DMS 273 (cell line): ENCODE results near the gene FGF8.
"Not testable (repeated sequence)": the region's sequence is repeated elsewhere in the genome, so short reads cannot be mapped to it uniquely, and the experiment has no call there.

Experiments used
- DNase-seq: peaks from one replicate; lab custom pipeline; 2025; ENCODE audit not compliant: unreplicated experiment; lab: John Stamatoyannopoulos, UW

FGF8 gene

GRCh38 chr10:101775273-101776160 is at the start of gene FGF8:
TSS of gene FGF8 (minus strand) at chr10:101776114. CDS start at chr10:101775900, 214 bp downstream.
- DNase-seq, result peak; percentile 25

- no peak for DNase-seq
These were observed 48.8 kb upstream of the FGF8 start for GRCh38 chr10:101824736-101825135.

DNA sequence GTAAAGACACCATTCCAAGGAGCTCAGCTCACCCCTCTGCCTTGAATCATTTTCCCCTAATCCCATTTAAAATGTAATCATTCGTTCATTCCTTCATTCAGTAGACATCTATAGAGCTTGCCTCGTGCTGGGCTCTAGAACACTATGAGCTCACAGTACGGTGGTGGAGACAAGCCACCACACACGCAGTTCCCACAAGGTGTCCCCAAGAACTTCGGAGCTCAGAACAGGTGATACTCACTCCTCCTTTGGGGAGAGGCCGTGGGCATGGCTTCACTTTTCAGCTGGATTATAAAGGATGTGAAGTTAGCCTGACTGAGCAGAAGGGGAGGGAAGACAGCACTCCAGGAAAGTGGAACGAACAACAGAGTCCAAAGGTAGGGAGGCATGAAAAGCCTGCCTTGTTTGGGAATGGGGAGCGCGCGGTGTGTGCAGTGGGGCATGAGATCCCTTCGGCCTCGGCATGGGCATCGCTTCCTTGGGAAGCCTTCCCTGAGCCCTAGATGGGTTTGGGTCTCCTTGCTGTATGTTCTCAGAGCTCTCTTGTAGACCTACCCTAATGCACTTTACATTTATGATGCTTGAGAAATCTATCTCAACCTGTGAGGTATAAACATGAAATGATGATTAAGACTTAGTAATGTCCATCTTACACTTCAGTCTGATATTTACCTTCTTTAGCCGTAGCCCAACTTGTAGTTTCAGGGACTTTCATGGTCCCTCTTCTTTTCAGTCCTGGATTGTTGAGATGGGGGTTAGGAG is 43.1 kb upstream of the FGF8 start:
- peak; percentile 78 for DNase-seq

DNA sequence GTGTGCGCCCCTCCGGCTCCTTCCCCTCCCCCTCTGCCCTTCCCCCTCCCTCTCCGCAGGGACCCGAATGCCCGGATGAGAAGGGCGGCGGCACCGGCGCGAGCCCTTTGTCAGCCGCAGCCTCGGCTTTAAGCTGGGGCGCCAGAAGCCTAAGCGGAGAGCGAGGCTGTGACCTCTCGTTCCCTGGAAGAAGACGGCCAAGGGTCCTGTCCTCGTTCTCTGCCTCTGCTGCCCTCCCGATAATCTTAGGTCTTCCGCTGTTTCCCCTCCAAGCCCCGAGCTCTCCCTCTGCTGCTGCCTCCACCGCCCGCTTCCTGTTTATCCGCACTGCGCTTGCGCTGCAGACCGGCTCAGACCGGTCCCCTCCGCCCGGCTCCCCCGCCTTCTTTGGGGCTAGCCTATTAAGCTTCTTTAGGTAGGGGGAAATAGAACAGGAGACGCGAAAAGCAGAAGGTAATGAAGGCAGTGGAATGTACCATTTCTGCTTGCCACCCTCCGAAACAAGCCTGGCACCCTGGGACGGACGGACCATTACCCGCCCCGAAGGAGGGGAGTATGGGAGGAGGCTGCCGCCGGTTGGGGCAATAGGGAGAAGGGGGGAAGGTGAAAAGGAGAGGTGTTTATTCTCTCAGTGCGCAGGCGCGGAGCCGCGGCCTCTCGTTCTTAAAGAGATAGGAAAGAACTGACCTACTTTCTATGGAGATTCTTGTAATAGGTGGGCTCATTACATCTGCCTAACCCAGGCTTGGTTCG is 42.4 kb upstream of the FGF8 start, which contains the start of gene OGA:
Gene OGA, minus strand, starts transcription at position 326 of the 753 bp plus-strand sequence. CDS start 422 bp downstream, outside the sequence.
- peak; percentile 99 for DNase-seq

DNA sequence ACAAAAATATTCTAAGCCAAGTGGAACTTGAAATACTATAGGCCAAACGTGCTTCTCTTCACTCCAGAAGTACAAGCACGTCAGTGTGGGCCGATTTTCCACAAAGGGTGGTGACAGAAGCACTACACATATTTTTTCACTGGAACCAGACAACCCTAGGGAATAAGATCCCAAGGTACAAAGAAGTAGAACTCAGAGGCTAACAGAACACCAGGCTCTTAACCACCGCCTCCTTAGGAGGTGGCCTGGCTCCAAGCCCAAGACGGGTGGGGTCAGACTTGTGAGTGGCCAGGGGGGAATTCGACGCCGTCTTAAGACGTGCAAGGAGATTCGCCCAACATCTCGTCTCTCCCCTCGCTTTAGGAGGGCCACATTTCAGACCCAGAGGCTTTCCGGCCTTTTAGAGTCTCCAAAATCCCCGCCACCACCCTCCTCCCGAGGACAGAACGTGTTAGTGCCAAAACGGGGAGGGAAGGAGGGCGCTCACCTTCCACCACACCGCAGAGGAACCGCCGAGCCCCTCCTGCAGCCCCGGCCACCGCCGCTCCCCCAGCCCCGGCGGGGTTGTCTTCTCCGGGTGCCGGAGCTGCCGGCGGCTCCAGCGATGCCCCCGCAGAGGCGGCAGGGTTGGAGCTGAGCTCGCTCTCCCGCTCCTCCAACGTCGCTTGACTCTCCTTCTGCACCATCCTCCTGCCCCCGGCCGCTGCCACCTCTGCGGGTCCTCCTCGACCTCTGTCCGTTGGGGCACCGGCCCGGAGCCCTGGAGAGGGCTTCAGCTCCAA is 41.6 kb upstream of the FGF8 start:
- peak; percentile 71 for DNase-seq

GRCh38 chr10:101816913-101817336 is 41.0 kb upstream of the FGF8 start:
- no peak for DNase-seq

GRCh38 chr10:101816376-101816775 is 40.5 kb upstream of the FGF8 start:
- DNase-seq, result no peak

- DNase-seq, result no peak
These were observed 38.7 kb upstream of the FGF8 start for GRCh38 chr10:101814466-101815071.

- peak; percentile 66 for DNase-seq
These were observed 36.7 kb upstream of the FGF8 start for GRCh38 chr10:101812606-101813005.

- no peak for DNase-seq
These were observed 31.2 kb upstream of the FGF8 start for GRCh38 chr10:101807158-101807557.

DNA sequence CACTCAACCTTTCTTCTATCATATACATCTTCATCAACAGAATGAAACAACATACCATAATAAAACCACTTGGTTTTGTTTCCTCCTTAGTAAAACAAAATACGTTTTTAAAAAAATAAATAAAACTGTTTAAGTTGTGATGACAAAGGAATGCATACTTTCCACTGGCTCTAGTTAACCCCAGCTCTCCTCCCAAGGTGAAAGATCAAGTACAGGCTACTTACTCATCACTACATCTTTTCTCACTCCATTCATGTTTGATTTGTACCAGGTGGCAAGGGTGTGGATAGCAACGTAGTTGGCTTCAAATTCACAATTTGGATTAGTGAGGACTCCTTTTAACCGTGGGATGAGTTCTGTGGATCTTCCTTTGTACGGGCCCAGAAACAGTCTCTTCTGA is 27.6 kb upstream of the FGF8 start:
- DNase-seq, result no peak

DNA sequence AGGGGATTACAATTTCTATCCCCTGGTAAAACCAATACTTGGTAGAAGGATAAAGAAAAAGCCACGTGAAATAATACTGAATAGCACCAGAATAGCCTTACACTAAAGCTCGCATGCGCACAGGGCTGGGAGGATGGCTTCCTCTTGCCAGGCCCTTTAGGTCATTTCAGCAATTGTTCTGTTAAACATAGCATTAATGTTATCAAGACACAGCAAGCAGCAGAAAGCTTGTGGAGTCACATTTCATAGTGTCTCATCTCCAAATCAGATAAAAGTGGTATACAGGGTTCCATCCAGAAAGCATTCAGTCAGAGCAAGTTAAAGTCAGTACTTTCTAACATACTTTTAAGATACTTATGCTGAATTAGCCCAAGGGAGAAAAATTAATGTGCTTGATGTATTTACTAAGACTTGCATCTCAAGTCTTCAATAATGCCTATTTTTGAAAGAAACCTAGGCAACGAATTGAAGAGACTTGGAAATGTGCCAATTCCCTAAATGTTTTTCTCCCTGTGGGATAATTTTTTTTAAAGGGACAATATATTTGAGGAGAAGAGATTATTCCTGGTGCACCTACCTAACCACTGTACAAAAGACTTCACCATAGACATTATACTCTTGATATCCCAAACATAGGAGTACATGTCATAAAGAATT is 21.6 kb upstream of the FGF8 start:
- no peak for DNase-seq

DNA sequence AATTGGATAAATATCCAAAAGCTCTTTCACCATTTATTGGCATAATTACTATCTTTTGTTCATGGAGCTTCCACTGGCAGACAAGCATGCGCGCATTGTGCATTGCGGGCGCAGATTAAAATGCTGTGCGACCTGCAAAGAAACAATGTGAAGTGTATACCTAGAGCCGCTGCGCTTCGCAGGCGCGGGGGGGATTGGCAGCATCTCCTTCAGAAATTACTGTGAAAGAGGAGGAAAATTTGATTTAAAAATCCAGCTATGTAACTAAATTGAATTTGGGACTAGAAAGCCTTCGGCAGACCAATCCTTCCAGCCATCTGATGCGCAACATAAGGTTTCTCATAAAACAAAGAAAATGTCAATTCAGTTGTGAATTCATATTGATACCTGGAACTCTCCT is 17.6 kb upstream of the FGF8 start:
- no peak for DNase-seq

DNA sequence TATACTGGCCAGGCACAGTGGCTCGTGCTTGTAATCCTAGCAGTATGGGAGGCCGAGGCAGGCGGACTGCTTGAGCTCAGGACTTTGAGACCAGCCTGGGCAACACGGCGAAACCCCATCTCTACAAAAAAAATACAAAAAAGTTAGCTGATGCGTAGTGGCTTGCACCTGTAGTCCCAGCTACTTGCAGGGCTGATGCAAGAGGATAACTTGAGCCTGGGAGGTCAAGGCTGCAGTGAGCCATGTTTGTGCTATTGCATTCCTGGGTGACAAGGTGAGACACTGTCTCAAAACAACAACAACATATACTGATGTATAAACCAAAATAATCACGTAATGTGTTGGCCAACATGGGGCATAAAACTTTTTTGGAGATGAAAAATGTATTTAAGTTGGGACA is 13.8 kb upstream of the FGF8 start:
- DNase-seq, result no peak

DNA sequence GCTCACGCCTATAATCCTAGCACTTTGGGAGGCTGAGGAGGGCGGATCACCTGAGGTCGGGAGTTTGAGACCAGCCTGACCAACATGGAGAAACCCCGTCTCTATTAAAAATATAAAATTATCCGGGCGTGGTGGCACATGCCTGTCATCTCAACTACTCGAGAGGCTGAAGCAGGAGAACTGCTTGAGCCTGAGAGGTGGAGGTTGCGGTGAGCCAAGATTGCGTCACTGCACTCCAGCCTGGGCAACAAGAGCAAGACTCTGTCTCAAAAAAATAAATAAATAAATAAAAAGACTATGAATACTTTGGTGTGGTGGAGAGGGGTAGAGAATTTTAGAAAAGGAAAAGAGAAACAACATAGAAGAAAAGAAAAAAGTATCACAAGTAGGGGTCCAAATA is 13.3 kb upstream of the FGF8 start:
- not testable (repeated sequence) for DNase-seq

- DNase-seq, result no peak
These were observed 9.9 kb upstream of the FGF8 start for GRCh38 chr10:101785801-101786200.

DNA sequence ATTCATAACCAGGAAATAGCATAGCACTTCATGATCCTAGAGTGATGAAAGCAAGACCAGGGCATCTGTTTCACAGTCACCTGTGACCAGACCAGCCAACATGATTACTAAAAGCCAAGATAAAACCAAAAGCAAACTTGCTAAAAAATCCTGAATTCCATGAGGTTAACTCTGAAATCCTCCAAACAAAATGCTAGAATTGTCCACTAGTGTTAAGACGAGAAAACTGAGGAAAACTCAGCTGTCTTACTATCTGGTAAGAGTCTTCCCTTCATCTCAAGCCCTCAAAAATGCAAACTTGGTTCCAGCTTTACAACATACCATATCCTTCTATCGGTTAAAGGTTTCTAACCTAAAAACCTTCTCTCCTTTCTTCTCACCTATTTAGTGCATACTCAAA is 8.6 kb upstream of the FGF8 start:
- DNase-seq, result no peak

- DNase-seq, result peak; percentile 39
These were observed 7.8 kb upstream of the FGF8 start for GRCh38 chr10:101783736-101784118.
